H1 (cell line): ENCODE measurements around the gene FIZ1. TPM values are rescaled to one million over a fixed set of nuclear protein-coding genes. Genes with fewer than 3 reads are reported as not detected.

Experiments
- CTCF ChIA-PET: fragments of 300-600 bp; sonication (Branson Sonifier 250); formaldehyde crosslinking; loops from one replicate; lab custom pipeline; 2021; ENCODE audit not compliant: partially characterized antibody; lab: Charles Lee
- POLR2A ChIA-PET: fragments of 300-600 bp; sonication (Branson Sonifier 250); formaldehyde crosslinking; loops from one replicate; lab custom pipeline; 2021; ENCODE audit warnings: inconsistent platforms; ENCODE audit not compliant: partially characterized antibody; lab: Charles Lee
- DNase-seq, 2 experiments: peaks; one replicate each; pipeline versions ENCODE4 v3.0.0 to v3.0.0-alpha.2; 2010 to 2022; ENCODE audit warnings: low spot score in 2 of 2, low read depth in 1 of 2, mixed read lengths in 1 of 2
- FAIRE-seq: peaks from 2 replicates; lab custom pipeline; 2011; peaks lifted over from hg19 to GRCh38; lab: Jason Lieb, UNC
- H2AFZ ChIP-seq: 2 replicates; pipeline ENCODE4 v1.8.1; 2012; ENCODE audit warnings: low read length, inconsistent platforms
- H2AK5ac ChIP-seq: 2 replicates; pipeline ENCODE4 v1.6.1; 2013; ENCODE audit warnings: low read depth, low read length
- H2BK120ac ChIP-seq: replicated peaks from 2 replicates; pipeline ENCODE3; 2013; ENCODE audit warnings: low read depth, low read length, inconsistent platforms
- H2BK12ac ChIP-seq: 2 replicates; pipeline ENCODE4 v1.6.1; 2013; ENCODE audit warnings: low read depth, low read length
- H2BK15ac ChIP-seq: 2 replicates; pipeline ENCODE4 v1.6.1; 2013; ENCODE audit warnings: low read length
- H2BK20ac ChIP-seq: 2 replicates; pipeline ENCODE4 v1.6.1; 2013; ENCODE audit warnings: low read length
- H2BK5ac ChIP-seq: 2 replicates; pipeline ENCODE4 v1.6.1; 2013; ENCODE audit warnings: low read depth, low read length
- H3K14ac ChIP-seq: 2 replicates; pipeline ENCODE4 v1.6.1; 2013; ENCODE audit warnings: inconsistent platforms; ENCODE audit not compliant: insufficient read length
- H3K18ac ChIP-seq: 2 replicates; pipeline ENCODE4 v1.6.1; 2013; ENCODE audit warnings: low read length; ENCODE audit errors: extremely low read depth
- H3K23ac ChIP-seq: 2 replicates; pipeline ENCODE4 v1.6.1; 2013; ENCODE audit warnings: inconsistent platforms; ENCODE audit not compliant: insufficient read length
- H3K23me2 ChIP-seq: 2 replicates; pipeline ENCODE4 v1.6.1; 2013; ENCODE audit warnings: low read depth, low read length
- H3K27ac ChIP-seq: 2 replicates; pipeline ENCODE4 v1.6.1; 2011; ENCODE audit warnings: low read depth, low read length, inconsistent platforms
- H3K27me3 ChIP-seq, 4 experiments: replicated peaks in 1 of 4; 1 replicate in 1 of 4; 2 replicates in 3 of 4; pipeline versions ENCODE4 v1.6.1 to v1.8.1; 2011 to 2013; ENCODE audit warnings: low read length in 3 of 4, mild to moderate bottlenecking in 3 of 4, inconsistent platforms in 2 of 4, mixed read lengths in 2 of 4, moderate library complexity in 1 of 4; ENCODE audit not compliant: control insufficient read depth in 3 of 4, insufficient read depth in 3 of 4; ENCODE audit errors: extremely low read depth in 1 of 4
- H3K36me3 ChIP-seq, 4 experiments: 2 replicates each; pipeline versions ENCODE4 v1.6.1 to v1.8.1; 2011 to 2013; ENCODE audit warnings: mild to moderate bottlenecking in 4 of 4, low read length in 3 of 4, moderate library complexity in 2 of 4, control low read depth in 1 of 4, inconsistent platforms in 1 of 4; ENCODE audit not compliant: insufficient read depth in 4 of 4, control insufficient read depth in 2 of 4
- H3K4ac ChIP-seq: replicated peaks from 2 replicates; pipeline ENCODE3; 2013; ENCODE audit warnings: low read length, low read depth, mixed read lengths, inconsistent platforms; ENCODE audit not compliant: insufficient read length
- H3K4me1 ChIP-seq, 4 experiments: replicated peaks in 1 of 4; 1 replicate in 1 of 4; 2 replicates in 3 of 4; pipeline versions ENCODE4 v1.6.1 to v1.8.1; 2011 to 2013; ENCODE audit warnings: low read length in 3 of 4, inconsistent platforms in 2 of 4, mixed read lengths in 1 of 4; ENCODE audit not compliant: insufficient read depth in 4 of 4, control insufficient read depth in 3 of 4
- H3K4me2 ChIP-seq, 2 experiments: 2 replicates each; pipeline versions ENCODE4 v1.6.1 to v1.8.1; 2011 to 2013; ENCODE audit warnings: low read depth in 2 of 2, low read length in 2 of 2, control low read depth in 1 of 2, inconsistent platforms in 1 of 2, mild to moderate bottlenecking in 1 of 2; ENCODE audit not compliant: insufficient read depth in 1 of 2
- H3K4me3 ChIP-seq, 4 experiments: fragments of 200-600, 300-600 bp in 1 of 4; sonication (generic), shearing (Covaris generic), sonication (Bioruptor Twin) in 1 of 4; 2 replicates each; pipeline versions ENCODE4 v1.5.1 to v1.8.1; 2011 to 2016; ENCODE audit warnings: low read length in 4 of 4, low read depth in 3 of 4, control low read depth in 2 of 4, inconsistent platforms in 2 of 4, mild to moderate bottlenecking in 2 of 4, mixed read lengths in 1 of 4, moderate library complexity in 1 of 4; ENCODE audit not compliant: insufficient read depth in 2 of 4; ENCODE audit errors: extremely low read depth in 1 of 4
- H3K56ac ChIP-seq: replicated peaks from 2 replicates; pipeline ENCODE3; 2013; ENCODE audit warnings: low read depth, mild to moderate bottlenecking, mixed read lengths, low read length, inconsistent platforms; ENCODE audit not compliant: insufficient read length
- H3K79me1 ChIP-seq: 2 replicates; pipeline ENCODE4 v1.6.1; 2013; ENCODE audit warnings: low read depth, low read length, control low read depth
- H3K79me2 ChIP-seq, 2 experiments: 2 replicates each; pipeline versions ENCODE4 v1.6.1 to v1.8.1; 2012 to 2013; ENCODE audit warnings: low read length in 2 of 2, mild to moderate bottlenecking in 2 of 2, inconsistent platforms in 1 of 2; ENCODE audit not compliant: insufficient read depth in 2 of 2, control insufficient read depth in 1 of 2
- H3K9ac ChIP-seq, 4 experiments: replicated peaks in 1 of 4; 1 replicate in 1 of 4; 2 replicates in 3 of 4; pipeline versions ENCODE4 v1.6.1 to v1.8.1; 2011 to 2013; ENCODE audit warnings: low read depth in 3 of 4, low read length in 3 of 4, control low read depth in 2 of 4, mild to moderate bottlenecking in 2 of 4, moderate library complexity in 2 of 4, inconsistent platforms in 1 of 4; ENCODE audit errors: extremely low read depth in 1 of 4
- H3K9me3 ChIP-seq, 2 experiments: 2 replicates each; pipeline versions ENCODE4 v1.6.1 to v1.8.1; 2012 to 2013; ENCODE audit warnings: mild to moderate bottlenecking in 2 of 2, moderate library complexity in 2 of 2, control low read depth in 1 of 2, inconsistent platforms in 1 of 2, low read depth in 1 of 2, low read length in 1 of 2, mixed read lengths in 1 of 2; ENCODE audit not compliant: insufficient read depth in 2 of 2
- H4K20me1 ChIP-seq, 2 experiments: replicated peaks in 1 of 2; 2 replicates each; pipeline versions ENCODE3 to v1.8.1; 2011 to 2013; ENCODE audit warnings: inconsistent platforms in 2 of 2, low read length in 2 of 2, mild to moderate bottlenecking in 1 of 2; ENCODE audit not compliant: insufficient read depth in 2 of 2, control insufficient read depth in 1 of 2
- H4K5ac ChIP-seq: 2 replicates; pipeline ENCODE4 v1.6.1; 2013; ENCODE audit warnings: low read length, low read depth, mixed read lengths, inconsistent platforms; ENCODE audit not compliant: insufficient read length
- H4K8ac ChIP-seq: 2 replicates; pipeline ENCODE4 v1.8.0; 2013; ENCODE audit warnings: mild to moderate bottlenecking, moderate library complexity, low read length, inconsistent platforms; ENCODE audit not compliant: insufficient read depth; ENCODE audit errors: extremely low read depth
- H4K91ac ChIP-seq: replicated peaks from 2 replicates; pipeline ENCODE3; 2013; ENCODE audit warnings: low read length, mixed read lengths, inconsistent platforms; ENCODE audit not compliant: insufficient read length
- CHD2 ChIP-seq: IDR thresholded peaks from 2 replicates; pipeline ENCODE4 v1.6.1; 2012; ENCODE audit warnings: low read length, improper control_type of control experiment
- NANOG ChIP-seq: IDR thresholded peaks from 2 replicates; pipeline ENCODE4 v1.6.1; 2011; ENCODE audit warnings: low read length, low read depth, mild to moderate bottlenecking, inconsistent platforms; ENCODE audit not compliant: insufficient read depth, poor library complexity, severe bottlenecking
- SP1 ChIP-seq: IDR thresholded peaks from 2 replicates; pipeline ENCODE4 v1.6.1; 2011; ENCODE audit warnings: low read depth, low read length
- WGBS, 2 experiments: shearing (Covaris generic) in 1 of 2; methylation state at CpG; one replicate each; pipeline versions ENCODE4 v1.1.6 to v1.1.7; 2013 to 2015; ENCODE audit warnings: low lambda C conversion rate in 2 of 2, mixed read lengths in 2 of 2, inconsistent platforms in 1 of 2, low coverage in 1 of 2, missing lambda C conversion rate in 1 of 2; ENCODE audit not compliant: insufficient replicate concordance in 2 of 2, insufficient coverage in 1 of 2, insufficient read length in 1 of 2; ENCODE audit errors: extremely low coverage in 1 of 2, missing lambda C conversion rate in 1 of 2; 5-methylcytosine and 5-hydroxymethylcytosine counted together
- polyA plus RNA-seq, 7 experiments: library from polyadenylated mRNA; depleted of rRNA in 3 of 7; stranded (reverse) in 5 of 7; unstranded in 2 of 7; fragments of >200 nt in 5 of 7; fragments of 200-250 nt in 2 of 7; gene quantifications; 1 replicate in 5 of 7; 2 replicates in 1 of 7; 4 replicates in 1 of 7; pipeline versions ENCODE4 v1.2.1 to v1.2.3, GENCODE V29; 2011 to 2013; ENCODE audit warnings: missing spikeins in 2 of 7, mixed read lengths in 2 of 7
- total RNA-seq: library from RNA; stranded (reverse); fragmentation: NEBNext Ultra II Directional; extraction: Animal tissue kit (Norgen Biotek cat#: 25700); gene quantifications from 2 replicates; pipeline ENCODE4 v1.2.1, GENCODE V29; 2021

The FIZ1 gene
- total and polyA plus RNA-seq, 2 of the 8 experiments (the other 6 are each of a cell fraction or from before 2014, with no cell fraction given) = 9.1 to 18.5 TPM

DNA sequence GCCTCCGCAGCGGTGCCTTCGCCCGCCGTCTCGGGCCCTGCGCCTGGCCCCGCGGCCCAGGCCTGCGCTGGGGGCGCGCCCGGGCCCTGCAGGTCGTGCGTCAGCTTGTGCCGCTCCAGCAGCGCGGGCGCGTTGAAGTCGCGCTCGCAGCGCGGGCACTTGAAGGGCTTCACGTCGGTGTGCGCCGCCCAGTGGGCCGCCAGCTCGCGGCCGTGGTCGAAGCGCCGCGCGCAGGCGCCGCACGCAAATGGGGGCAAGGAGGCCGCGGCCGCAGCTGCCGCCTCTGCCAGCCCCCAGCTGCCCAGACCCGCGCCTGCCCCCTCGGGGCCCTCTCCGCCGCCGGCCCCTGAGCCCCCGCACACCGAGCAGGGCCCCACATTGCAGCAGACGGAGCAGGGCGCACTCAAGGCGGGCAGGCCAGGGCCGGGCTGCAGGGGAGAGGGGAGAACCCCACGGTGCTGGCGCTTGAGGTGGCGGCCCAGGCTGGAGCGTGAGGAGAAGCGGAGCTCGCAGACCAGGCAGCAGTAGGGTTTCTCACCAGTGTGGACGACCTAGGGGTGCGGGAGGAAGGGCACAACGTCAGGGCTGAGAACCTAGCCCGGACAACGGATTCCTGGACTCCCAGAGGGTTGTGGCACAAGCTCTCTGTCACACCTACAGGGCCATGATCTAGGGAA is 6.1 kb downstream of the FIZ1 start:
- Histone ChIP-seq H3K14ac (no peak overlapping the region), H2AFZ (no peak overlapping the region), H3K23ac (no peak overlapping the region), H3K79me1 (no peaks in the 10 kb centered on the region; the same call in 1 of the 2 replicates), H3K9me3 (no peaks in the 10 kb centered on the region), H3K18ac (no peak overlapping the region), H2BK15ac (no peak overlapping the region), H3K36me3 (peaks cover 0 to 10% (median 8%) of the 10 kb centered on the region in 4 experiments; a peak in 3 of 8 replicates), H3K4me3 (peak overlapping the region in 2 of 4 experiments; percentile 5 to 48; a peak in 3 of 8 replicates), H2BK5ac (no peak overlapping the region), H4K5ac (no peak overlapping the region), H3K4me2 (peak overlapping the region; percentile 59 to 74), H2BK120ac (no peak overlapping the region), H4K8ac (peak overlapping the region; percentile 62), H3K23me2 (no peaks in the 10 kb centered on the region; the same call in 1 of the 2 replicates), H3K56ac (no peak overlapping the region), H4K91ac (no peak overlapping the region), H2BK20ac (no peak overlapping the region), H2AK5ac (no peak overlapping the region), H3K79me2 (no peaks in the 10 kb centered on the region), H3K9ac (no peak overlapping the region; a peak in 1 of 7 replicates), H3K27me3 (peaks cover 0 to 2% (median 0%) of the 10 kb centered on the region in 4 experiments; a peak in 1 of 7 replicates), H3K27ac (no peak overlapping the region), H2BK12ac (no peak overlapping the region), H3K4me1 (peaks cover 0 to 9% (median 3%) of the 10 kb centered on the region in 4 experiments; a peak in 4 of 7 replicates), H4K20me1 (peaks cover 0 to 2% of the 10 kb centered on the region in 2 experiments), H3K4ac (no peak overlapping the region)
- FAIRE-seq (no peak), DNase-seq (no peak)
- 64% methylated on average over 61 of the region's 68 CpGs; no CpG with 5 or more reads in 1 of the 2 experiments for WGBS, 2 experiments
- TF ChIP-seq SP1 = no peak
- no peak for TF ChIP-seq CHD2
- no peak for TF ChIP-seq NANOG
- POLR2A ChIA-PET = interaction anchor here (0.6 to 2.7 kb wide), 6 partner anchors 11 to 201 kb away, joined by 3 to 18 read pairs (median 6); partner anchors contain the start of genes NAT14, ZNF579 and ZNF865
- CTCF ChIA-PET = interaction anchor here (0.5 to 3.4 kb wide), 5 partner anchors 11 to 1206 kb away, joined by 3 to 12 read pairs (median 3); partner anchors contain the start of gene ZNF865
